HG02938 (cell line): Measurements from ENCODE around the gene BHMT2.

ENCODE experiments used
- ATAC-seq: cut with Tn5 transposase; IDR thresholded peaks from one replicate; pipeline ENCODE4 v1.9.1; 2021; ENCODE audit warnings: mild to moderate bottlenecking, moderate library complexity; ENCODE audit not compliant: unreplicated experiment

BHMT2 gene

DNA sequence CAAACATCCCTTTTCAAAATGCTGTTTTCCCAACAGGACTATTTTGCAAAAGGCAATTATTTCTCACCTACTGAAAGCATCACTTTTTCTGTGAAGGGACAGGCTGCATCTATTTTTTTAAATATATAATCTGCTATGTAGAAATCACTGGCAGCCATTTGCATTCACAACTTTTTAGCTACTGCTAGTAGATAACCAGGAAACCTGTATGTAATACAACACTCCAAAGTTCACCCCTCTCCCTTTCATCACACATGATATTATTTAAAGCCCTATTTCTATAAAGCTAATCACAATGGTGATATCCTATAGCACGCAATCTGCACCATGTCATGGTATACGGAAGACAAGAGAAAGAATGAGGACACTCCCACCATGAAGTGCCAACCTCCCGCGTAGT is 9.9 kb upstream of the BHMT2 start:
- no peak for ATAC-seq

DNA sequence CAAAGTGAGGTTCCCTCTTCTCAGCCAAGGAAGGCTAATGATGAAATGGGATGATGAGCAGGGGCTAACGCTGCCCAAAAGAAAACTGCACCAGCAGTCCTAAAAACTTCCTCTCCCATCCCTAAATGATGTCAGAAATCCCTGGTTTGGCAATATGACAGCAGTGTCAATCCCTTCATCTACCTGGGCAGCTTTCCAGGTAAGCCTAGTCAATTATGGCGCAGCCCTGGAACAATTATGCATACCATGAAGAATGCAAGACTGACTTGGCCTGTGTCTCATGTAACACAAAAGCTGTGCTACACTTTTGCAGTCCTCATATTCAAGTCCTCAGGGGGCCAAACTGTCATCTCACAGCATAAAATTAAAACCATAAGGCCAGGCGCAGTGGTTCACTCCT is 7.1 kb upstream of the BHMT2 start:
- no peak for ATAC-seq

DNA sequence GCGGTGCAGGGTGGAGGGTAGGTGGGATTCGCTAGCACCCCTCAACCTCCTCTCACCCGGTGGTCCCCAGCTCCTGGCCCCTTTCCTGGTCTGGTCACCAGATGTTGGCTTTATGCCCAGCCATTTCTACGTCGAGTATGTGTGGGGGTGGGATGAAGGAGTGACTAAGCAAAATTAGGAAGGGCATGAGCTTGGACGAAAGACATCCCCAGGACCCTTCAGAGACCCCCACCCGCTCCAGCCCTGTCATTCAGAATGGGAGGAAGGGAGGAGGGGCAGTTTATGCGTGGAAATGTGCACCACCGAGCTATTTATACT is 742 bp downstream of the BHMT2 start:
- ATAC-seq: no peak

DNA sequence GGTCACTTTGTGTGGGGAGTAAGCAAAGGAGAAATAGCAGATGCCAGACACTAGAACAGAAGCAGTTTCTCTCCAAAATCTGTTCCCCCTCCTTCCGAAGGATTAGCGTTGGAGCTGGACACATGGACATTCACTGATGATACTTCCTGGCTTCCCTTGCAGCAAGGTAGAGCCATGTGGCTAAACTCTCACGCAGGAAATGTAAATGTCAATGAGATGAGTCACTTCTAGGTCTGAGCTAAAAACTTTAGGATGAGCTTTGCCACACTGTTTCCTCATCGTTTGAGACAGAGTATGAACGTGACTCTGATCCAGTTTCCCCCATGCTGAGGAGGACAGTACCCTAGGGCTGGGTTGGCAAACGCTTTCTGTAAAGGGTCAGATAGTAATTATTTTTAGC is 5.1 kb downstream of the BHMT2 start:
- ATAC-seq: no peak

DNA sequence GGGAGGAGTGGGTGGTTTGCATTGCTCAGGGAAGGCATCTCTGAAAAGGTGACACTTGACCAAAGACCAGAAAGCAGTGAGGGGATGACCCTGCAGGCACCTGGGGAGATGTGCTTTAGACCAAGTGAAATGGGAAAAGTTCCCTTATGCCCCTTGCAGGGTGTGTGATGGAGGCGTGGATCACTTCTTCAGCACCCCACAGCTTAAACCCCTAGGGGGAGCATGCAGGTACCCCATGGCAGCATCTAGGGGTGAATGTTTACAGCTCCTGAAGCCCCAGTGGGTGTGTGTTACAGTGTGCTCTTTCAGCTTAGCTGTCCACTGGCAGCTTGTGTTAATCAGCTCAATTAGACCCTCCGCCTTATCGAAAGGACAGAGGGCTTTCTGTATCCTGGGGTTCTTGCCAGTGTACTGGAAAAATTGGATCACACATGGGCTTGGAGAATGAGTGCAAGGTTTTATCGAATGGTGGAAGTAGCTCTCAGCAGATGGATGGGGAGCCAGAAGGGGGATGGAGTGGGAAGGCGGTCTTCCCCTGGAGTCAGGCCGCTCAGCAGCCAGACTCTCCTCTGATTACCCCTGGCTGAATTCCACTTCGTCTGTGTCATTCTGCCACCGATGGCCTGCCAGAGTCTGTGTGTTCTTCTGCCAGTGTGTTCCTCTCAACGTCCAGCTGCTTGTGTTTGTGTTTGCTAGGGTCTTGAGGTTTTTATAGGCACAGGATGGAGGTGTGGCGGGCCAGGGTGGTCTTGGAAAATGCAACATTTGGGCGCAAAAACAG is 6.3 kb downstream of the BHMT2 start:
- ATAC-seq: no peak

DNA sequence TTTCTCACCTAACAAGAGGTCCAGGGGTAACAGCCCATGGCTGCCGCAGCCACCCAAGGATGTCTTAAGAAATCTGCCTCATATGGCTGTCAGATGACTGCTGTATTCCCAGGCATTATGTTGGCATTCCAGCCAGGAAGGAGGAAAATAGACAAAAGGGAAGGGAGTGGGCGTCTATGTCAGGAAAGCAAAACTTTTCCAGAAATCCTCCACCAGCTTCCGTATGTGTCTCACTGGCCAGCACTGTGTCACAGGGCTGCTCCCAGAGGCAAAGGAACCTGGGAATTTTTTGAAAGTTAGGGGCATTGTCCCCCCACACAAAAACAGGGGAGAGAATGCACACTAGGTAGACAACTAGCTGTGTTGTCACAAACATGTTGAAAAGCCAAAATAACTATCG is 7.3 kb downstream of the BHMT2 start:
- ATAC-seq: no peak

DNA sequence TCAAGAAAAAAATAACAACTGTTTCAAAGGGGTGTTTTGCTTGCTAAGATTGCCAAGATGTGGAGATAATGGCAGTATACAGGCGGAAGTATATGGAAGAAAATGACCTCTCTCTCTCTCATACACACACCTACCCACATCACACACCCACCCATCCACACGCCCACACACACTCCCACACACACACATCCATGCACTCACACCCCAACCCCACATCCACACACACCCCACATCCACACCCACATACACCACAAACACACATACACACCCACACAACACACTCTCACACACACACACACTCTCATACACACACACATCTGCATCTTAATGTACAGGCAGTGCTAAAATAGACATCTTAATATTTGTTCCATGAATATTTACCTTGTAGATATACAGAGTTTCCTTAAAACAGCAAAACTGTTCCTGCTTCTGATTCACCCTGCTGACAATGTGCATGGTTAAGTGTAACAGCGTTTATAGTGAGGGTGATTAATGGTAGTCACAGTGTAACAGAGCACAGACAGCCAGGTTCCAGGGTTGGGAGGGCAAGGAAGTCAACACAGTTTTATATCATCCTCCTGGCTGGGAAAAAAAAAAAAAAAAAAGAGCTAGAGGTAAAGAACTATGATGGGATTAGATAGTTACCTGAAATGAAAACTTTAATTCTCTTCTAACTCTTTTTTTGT is 8.3 kb downstream of the BHMT2 start:
- no peak for ATAC-seq

DNA sequence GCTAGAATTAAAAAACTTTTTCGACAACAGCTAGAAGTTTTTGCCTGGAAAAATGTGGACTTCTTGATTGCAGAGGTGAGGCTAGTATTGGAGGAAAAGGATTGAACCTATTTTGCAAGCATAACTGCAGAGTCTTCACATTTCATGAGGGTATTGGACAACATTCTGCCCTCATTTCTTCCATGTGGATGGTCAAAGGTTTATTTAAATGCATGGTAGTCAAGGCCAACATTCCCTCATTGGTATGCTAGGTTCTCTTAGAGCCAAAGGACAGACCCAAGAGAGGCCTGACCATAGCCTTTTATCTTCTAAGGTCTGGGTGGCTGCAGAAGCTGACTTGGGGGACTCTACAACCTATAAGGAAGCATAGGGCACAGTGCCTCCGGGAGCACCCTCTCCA is 11.2 kb downstream of the BHMT2 start:
- no peak for ATAC-seq

DNA sequence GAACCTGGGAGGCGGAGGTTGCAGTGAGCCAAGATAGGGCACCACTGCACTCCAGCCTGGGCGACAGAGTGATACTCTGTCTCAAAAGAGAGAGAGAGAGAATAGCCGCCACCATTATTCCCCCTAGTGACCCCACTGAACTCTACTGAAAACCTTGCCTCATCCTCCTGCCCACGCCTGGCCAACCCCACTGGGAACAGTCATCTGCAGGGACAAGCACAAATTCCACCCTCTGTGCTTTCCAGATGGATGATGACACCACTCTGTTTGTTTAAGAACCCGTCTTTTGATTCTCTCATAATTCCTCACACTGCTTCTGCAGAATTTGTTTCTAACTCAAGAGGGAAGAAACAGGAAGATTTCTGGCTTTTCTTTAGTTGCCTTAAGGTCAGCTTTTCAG is 12.2 kb downstream of the BHMT2 start:
- ATAC-seq: no peak

DNA sequence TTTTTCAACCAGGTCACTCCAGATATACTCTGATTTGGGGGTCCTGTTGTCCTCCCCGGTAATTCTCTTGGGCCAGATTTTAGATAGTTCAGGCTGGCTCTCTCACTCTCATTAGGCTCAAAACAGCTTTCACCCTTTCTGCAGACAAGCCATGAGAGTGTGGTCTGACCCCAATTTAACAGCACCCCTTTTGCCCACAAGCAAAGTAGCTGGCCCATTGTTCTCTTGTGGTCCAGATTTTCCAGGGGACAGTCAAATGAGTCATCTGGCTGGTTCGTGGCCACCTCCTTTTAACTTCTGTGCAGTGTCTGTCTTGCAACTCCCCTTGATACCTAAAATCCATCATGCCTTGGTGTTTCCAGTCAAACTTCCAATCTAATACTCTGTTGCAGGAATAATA is 16.5 kb downstream of the BHMT2 start:
- no peak for ATAC-seq

DNA sequence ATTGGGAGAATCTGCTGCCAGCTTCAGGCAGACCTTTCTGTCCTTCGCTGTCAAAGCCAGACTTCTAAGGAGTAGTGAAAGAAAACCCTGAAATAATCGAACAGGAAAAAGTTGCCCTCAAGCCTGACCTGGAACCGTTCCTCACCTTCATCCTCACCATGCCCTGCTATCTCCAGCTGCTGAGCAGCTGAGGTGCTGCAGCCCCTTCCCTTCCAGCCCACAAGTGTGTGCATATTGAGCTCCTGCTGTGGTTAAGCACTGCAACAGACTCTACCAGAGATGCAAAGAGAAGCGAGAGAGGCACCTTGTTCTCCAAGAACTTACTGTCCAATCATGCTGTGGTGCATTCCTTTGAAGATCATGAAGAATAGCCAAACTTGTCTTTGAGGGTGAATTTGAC is 18.9 kb downstream of the BHMT2 start:
- no peak for ATAC-seq

DNA sequence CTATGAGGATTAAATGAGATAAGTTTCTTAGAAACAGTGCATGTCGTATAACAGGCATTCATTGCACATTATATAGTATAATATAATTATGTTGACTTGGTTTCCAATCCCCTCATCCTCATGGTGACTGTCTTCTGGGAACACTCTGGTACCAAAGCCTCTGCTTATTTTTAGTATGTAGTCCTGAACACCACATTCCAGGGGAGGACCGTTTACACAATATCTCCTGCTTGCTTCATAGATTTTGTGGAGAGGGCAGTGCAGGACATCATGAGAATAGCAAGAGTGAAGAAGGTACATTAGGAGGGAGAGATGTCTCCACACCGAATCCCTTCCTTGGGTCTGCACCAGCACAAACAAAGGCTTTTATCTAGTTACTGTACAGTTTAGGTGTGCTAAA is 21.5 kb downstream of the BHMT2 start:
- no peak for ATAC-seq

DNA sequence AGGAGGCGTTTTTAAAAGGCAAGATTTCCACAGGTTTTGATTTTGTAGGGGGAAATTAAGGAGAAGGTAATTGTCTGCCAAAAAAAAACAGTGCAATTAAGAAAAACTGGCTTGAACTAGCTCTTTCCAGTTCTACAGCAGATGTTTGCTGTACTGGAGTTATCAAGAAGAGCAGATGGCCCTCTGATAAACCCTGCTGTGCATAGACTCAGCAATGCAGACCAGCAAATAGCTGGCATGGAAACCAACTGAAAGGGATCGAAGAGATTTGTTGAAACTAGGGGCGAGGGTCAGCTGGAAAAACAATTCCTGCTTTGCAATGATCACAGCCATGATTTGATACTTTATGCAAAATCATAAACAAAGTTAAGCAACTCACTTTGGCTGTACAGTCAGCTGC is 24.2 kb downstream of the BHMT2 start:
- no peak for ATAC-seq

DNA sequence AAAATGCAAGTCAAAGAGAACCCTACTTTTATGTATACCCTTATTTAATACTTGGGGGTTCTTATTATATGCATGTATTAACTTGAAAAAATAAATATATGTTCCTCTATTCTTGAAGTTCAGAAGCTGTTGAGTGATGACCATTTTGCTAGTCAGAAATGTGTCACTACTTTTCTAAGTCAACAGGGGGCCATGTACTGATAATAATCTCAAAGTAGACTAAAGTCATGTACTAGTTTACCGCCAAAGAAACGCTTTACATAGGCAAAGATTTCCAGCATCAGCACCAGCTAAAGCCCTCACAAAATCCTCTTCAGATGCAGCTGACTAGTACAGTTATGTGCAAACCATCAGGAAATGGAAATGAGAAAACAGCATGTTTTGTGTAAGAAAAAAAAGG is 36.3 kb downstream of the BHMT2 start:
- no peak for ATAC-seq

DNA sequence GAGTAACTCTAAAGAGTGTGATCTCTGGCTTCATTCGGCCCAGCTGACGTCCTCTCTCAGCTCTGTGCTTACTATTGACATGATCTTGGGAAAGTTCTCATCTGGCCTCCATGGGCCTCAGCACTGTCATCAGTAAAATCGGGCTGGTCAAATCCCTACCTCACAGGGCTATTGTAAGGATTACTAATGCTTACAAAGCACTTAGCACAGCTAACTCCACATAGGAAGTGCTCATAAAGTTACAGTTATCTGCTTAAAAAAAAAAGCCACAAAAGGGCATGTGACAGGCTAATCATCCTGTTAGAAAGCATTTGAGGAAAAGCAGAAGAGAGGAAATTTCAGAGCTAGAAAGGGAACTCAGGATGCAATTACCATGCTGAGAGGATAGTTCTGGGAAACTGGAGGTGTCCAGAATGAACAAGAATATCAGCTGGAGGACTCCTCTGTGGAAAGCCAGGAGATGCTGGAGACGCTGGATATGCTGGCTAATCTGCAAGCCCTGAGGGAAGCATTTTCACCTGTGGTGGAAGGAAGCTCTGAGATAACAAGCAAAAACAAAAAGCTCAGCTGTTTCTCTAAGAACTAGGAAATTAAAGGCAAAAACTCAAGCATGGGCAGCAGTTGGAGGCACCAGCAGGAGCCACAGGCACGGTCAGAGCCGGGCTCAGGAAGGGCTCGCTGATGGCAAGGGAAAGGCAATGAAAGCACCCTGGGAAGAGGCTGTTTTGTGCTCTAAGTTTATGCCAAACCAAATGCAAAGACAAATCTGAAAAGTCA is 37.6 kb downstream of the BHMT2 start:
- no peak for ATAC-seq

DNA sequence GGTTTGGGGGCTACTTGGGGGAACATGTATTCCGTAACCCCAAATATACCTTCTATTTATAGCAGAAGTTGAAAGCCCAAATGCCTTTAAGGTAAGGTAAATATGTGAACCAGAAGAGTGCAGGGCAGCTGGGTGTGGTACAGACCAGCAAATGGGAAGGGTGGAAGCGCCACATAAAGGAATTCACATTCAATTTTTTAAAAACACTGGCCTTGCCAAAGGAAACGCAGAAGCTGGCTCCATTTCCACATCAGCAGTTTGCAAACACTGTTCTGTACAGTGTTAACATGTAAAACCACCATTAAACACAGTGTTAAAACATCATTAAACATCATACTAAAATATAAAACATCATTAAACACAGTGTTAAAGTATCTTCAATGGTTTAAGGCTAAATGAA is 38.5 kb downstream of the BHMT2 start:
- ATAC-seq: no peak

DNA sequence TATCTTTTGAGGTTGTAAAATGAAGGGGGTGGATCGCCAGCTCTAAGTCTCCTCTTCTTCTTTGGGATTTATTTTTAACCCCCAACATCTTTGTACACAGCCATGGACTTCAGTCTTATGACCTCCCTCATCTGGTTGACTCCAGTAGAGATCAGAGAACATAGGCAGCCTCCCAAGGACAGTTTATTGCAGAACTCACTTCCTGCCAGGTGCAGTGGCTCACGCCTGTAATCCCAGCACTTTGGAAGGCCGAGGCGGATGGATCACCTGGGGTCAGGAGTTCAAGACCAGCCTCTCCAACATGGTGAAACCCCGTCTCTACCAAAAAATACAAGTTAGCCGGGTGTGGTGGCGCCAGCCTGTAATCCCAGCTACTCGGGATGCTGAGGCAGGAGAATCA is 39.2 kb downstream of the BHMT2 start:
- no peak for ATAC-seq

DNA sequence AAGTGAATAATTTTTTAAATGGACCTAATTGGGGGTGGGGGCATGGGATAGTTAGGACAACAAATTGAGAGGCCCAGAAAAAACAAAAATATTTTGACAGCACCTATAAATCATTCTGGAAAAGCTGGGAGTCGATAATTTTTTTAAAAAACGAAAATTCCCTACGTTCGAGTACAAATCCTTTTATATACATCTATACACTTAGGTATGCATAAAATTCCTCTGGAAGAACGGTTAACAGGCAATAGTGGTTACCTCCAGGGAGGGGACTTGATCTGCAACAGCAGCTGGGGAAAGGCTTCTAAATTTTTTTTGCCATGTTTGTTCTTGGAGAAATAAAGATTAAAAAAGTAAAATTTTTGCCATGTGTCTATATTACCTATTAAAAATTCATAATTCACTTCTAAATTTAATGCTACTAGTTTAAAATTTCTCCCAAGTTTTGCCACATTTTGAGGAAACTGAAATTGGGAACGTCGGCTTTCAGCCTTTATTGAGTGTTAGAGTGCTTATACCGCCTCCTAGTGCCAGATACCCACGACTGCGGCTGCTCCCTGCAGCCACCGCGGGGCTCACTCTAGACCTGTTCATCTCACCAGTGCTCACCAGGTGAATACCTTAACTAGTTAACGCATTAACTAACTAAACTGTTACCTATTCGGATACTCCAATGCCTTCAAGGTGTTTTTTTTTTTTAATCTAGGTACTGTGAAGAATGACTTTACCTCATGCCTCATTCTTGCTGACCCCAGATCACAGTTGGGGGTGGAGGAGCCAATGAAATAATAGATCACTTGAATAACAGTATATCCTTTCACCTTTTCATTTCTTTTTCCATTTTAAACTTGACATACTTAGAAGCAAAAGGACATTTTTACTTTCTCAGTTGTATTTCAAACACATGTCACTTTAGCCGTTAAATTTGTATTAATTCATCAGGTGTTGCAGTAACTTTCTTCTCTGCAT is 40.2 kb downstream of the BHMT2 start:
- ATAC-seq: no peak

DNA sequence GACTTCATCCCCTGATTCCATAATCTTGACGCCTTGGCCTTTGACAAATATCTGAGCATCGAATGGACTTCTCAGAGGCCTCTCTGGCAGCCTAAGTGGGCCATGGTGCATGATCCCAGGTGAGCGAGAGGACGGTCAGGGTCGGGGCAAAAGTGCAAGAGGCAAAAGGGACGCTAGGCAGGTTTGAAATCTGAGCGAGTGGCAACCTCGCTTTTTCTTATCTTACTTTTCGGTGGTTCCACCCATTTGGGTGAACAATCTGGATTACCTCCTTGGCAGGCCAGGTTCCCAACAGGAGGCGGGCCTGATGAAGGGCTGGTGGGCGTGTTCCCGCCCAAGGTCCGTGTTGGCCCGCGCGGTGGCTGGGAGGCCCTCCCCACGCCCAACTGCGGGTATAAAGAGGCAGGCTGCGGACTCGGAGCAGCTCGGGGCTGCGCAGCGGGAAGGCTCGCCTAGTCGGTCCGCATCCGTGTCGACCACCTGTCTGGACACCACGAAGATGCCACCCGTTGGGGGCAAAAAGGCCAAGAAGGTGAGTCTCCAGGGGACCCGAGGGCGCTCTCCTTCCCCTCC is 41.9 kb downstream of the BHMT2 start, which contains the start of gene BHMT:
TSS of gene BHMT (plus strand) at position 423 of the 573 bp plus-strand sequence. CDS start at position 500, 77 bp downstream.
- no peak for ATAC-seq

DNA sequence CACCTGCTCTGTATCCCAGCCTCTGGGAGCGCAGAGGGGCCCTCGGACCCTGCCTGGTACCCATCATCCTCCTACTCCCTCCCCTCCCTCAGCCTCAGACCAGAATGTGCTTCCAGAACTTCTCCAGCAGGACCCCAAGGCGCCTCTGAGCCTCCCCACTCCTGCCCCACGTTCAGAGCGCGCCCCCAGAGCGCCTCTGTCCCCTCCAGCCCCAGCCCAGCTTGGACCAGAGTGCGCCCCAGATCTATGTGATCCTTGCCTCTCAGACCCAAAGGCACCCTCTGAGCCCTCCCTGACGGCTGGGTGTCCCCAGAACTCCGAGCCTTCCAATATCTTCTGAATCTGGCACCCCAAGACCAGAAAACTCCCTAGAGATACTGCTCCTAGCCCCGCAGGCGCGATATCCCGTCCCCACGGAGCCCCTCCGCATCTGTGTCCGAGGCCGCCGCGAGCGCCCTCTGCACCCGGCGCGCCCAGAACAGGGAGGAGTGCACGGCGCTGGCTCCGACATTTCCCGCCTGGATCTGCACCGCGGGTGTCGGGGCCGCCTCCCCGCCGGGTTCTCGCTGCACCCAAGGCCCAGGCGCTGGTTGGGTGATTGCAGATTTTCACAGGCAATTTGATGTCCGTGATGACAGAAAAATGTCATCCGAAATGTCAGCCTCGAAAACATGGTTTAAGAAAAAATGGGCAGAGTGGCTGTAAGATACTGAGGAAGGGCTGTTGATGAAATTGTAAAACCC is 42.6 kb downstream of the BHMT2 start:
- ATAC-seq: no peak
